Measurements from ENCODE around the gene GLCCI1. TPM values are rescaled to one million over a fixed set of nuclear protein-coding genes. Genes with fewer than 3 reads are reported as not detected.
"Not testable (repeated sequence)": the region's sequence is repeated elsewhere in the genome, so short reads cannot be mapped to it uniquely, and the experiment has no call there.

GLCCI1 gene
- total RNA-seq, 3 donors from 2014 or later: 5.9 to 6.1 (median 6.1) TPM

DNA sequence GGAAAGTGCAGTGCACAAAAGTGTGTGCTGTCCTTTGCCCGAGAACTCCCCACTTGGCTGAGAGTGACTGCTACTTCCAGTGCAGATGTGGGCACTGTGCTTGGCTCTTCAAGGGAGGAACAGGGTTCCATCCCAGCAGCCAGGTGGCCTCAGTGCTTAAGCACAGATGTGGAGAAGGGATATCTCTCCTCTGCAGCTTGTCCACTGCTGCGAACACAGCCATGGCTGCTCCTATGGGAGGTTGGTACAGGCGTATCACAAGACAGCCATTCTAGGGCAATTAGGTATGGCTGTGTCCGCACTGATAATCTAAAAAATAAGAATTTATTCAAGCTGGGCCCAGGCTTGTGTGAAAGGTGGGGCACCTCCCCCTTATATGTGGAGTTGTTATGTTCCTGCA, 66.6 kb downstream of the GLCCI1 start:
- H3K27me3 Mint-ChIP-seq (ENCODE audit: low read depth): no peaks in the 10 kb centered on the region
- peaks cover 14% of the 10 kb centered on the region for H3K4me1 Mint-ChIP-seq (ENCODE audit: low read depth)
- peaks cover 19% of the 10 kb centered on the region for H3K36me3 Mint-ChIP-seq (ENCODE audit: insufficient read depth)
- DNase-seq: no peak
- H3K9me3 Mint-ChIP-seq: no peaks in the 10 kb centered on the region
- H3K4me3 Mint-ChIP-seq: no peak overlapping the region
- ATAC-seq: peak in 1 of 2 donors; percentile 18

DNA sequence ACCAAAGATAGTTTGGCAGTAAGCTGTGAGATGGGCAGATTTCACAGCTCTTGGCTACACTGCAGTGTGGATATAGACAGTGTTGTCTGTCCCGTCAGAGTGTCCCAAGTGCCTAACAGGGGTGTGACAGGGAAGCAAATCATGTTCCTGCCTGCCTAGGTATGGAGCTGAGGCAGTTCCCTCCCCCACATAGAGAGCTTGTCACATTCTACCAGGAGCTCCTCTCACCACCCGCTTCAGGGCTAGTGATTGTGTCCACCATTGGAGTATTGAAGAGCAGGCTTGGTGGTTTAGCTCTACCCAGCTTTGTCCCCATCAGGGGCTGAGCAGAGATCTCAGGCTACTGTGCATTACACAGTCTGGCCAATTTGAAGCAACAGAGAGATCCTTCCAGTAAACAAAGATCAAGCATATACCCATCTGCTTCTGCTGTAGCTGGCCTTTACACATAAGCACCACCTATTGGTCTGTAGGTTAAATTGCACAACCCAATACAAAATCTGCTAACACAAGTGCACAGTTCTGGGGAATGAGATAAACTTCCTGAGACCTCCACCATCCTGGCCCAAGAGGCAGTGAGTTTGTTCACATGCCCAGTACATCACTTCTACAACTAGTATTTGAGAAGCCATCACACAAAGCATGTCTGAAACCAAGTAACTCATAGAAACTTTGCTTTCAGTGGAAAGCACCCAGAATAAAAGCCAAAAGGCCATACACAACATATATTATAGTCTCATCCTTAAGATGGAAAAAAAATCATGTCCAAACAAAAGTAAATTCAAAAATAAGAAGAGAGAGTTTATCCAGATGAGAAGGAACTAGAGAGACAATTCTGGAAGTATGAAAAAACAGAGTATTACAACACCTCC, 67.3 kb downstream of the GLCCI1 start:
- Mint-ChIP-seq H3K27me3 (ENCODE audit: low read depth) (no peaks in the 10 kb centered on the region), H3K9me3 (no peaks in the 10 kb centered on the region), H3K4me3 (no peak overlapping the region), H3K36me3 (ENCODE audit: insufficient read depth) (peaks cover 17% of the 10 kb centered on the region), H3K4me1 (ENCODE audit: low read depth) (peaks cover 20% of the 10 kb centered on the region)
- DNase-seq (no peak), ATAC-seq (peak; percentile 73 to 74)

- no peaks in the 10 kb centered on the region for H3K9me3 Mint-ChIP-seq
- peaks cover 18% of the 10 kb centered on the region for H3K36me3 Mint-ChIP-seq (ENCODE audit: insufficient read depth)
- no peak overlapping the region for H3K4me3 Mint-ChIP-seq
- H3K27me3 Mint-ChIP-seq (ENCODE audit: low read depth): no peaks in the 10 kb centered on the region
- no peak for ATAC-seq
- H3K4me1 Mint-ChIP-seq (ENCODE audit: low read depth): peaks cover 30% of the 10 kb centered on the region
- no peak for DNase-seq
Measured at GRCh38 chr7:8037151-8037550, 68.6 kb downstream of the GLCCI1 start.

- H3K27me3 Mint-ChIP-seq (ENCODE audit: low read depth): no peaks in the 10 kb centered on the region
- no peak overlapping the region for H3K4me3 Mint-ChIP-seq
- peaks cover 52% of the 10 kb centered on the region for H3K4me1 Mint-ChIP-seq (ENCODE audit: low read depth)
- no peaks in the 10 kb centered on the region for H3K9me3 Mint-ChIP-seq
- DNase-seq (no peak), ATAC-seq (peak; percentile 29 to 63)
- peaks cover 37% of the 10 kb centered on the region for H3K36me3 Mint-ChIP-seq (ENCODE audit: insufficient read depth)
Measured at GRCh38 chr7:8040768-8041369, 72.3 kb downstream of the GLCCI1 start.

DNA sequence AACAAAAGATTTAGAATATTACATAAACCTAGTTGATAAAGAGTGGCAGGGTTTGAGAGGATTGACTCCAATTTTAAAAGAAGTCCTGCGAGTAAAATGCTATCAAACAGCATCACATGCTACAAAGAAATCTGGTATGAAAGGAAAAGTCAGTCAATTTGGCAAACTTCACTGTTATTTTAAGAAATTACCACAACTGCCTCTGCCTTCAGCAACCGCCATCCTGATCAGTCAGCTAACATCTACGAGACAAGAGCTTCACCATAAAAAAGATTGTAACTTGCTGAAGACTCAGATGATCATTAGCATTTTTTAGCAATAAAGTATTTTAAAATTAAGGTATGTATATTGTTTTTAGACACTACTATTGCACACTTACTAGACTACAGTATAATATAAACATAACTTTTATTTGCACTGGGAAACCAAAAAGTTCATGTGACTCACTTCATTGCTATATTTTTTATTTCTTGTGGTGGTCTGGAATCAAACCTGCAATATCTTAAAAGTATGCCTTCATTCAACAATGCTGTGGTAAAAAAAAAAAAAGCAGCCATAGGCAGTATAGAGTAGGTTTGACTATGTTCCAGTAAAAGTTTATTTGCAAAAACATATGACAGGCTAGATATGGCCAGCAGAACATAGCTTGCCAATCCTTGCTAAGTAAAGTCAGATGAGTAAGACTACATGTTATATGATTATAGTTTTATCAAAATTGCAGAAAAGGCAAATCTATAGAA, 74.4 kb downstream of the GLCCI1 start:
- no peak overlapping the region for H3K4me3 Mint-ChIP-seq
- no peak for DNase-seq
- H3K9me3 Mint-ChIP-seq: no peaks in the 10 kb centered on the region
- no peak for ATAC-seq
- no peaks in the 10 kb centered on the region for H3K27me3 Mint-ChIP-seq (ENCODE audit: low read depth)
- H3K4me1 Mint-ChIP-seq (ENCODE audit: low read depth): peaks cover 64% of the 10 kb centered on the region
- H3K36me3 Mint-ChIP-seq (ENCODE audit: insufficient read depth): peaks cover 27% of the 10 kb centered on the region

- Mint-ChIP-seq H3K9me3 (no peaks in the 10 kb centered on the region), H3K4me3 (no peak overlapping the region), H3K4me1 (ENCODE audit: low read depth) (peaks cover 67% of the 10 kb centered on the region), H3K27me3 (ENCODE audit: low read depth) (no peaks in the 10 kb centered on the region), H3K36me3 (ENCODE audit: insufficient read depth) (peaks cover 30% of the 10 kb centered on the region)
- peak; percentile 43 to 53 for ATAC-seq
- DNase-seq: no peak
Measured at GRCh38 chr7:8044761-8045430, 76.3 kb downstream of the GLCCI1 start.

DNA sequence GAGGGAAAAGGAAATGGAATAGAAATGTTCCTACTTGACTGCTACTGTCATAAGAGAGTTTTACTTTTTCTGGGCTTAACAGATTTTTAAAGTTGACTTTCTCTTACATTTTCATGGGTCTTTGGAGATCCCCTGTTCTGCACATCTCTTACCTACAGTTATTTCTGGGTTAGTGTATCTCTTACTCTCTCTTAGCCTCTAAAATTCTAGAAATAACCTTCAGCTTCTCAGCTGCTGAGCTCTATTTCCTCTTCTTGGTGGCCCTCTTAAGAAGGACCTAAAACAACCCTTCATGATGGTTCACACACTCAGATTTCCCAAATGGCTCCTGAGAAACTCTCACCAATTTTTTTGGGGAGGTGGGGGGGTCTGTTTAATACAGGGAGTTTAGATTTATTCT, 79.5 kb downstream of the GLCCI1 start:
- DNase-seq; H3K27me3 Mint-ChIP-seq (ENCODE audit: low read depth); H3K9me3 Mint-ChIP-seq; H3K4me3 Mint-ChIP-seq; ATAC-seq: not testable (repeated sequence)
- Mint-ChIP-seq H3K4me1 (ENCODE audit: low read depth) (peaks cover 53% of the 10 kb centered on the region), H3K36me3 (ENCODE audit: insufficient read depth) (peaks cover 18% of the 10 kb centered on the region)

- peaks cover 8% of the 10 kb centered on the region for H3K36me3 Mint-ChIP-seq (ENCODE audit: insufficient read depth)
- no peak overlapping the region for H3K4me3 Mint-ChIP-seq
- no peaks in the 10 kb centered on the region for H3K27me3 Mint-ChIP-seq (ENCODE audit: low read depth)
- no peaks in the 10 kb centered on the region for H3K9me3 Mint-ChIP-seq
- ATAC-seq (no peak), DNase-seq (no peak)
- H3K4me1 Mint-ChIP-seq (ENCODE audit: low read depth): peaks cover 27% of the 10 kb centered on the region
Measured at GRCh38 chr7:8051373-8051772, 82.8 kb downstream of the GLCCI1 start.

DNA sequence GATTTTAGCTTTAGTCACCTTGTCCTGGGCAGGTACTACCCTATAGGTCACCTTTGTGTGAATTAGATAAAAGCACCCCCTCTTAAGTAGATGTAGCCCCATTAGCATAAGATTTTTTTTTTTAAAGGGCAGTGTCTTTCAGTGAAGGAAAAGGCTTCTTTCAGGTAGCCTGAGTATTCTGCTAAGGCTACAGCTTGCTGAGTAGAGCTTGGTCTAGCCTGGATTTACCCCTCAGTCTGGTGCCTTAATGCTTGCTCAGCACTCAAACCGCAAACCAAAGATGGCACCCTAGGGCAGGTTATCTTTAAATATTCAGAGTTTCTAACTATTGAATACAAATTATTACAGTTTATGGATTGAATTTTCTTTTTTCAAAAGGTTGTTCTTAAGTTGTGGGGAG, 83.4 kb downstream of the GLCCI1 start:
- H3K4me3 Mint-ChIP-seq: no peak overlapping the region
- no peak for DNase-seq
- no peaks in the 10 kb centered on the region for H3K27me3 Mint-ChIP-seq (ENCODE audit: low read depth)
- H3K36me3 Mint-ChIP-seq (ENCODE audit: insufficient read depth): peaks cover 9% of the 10 kb centered on the region
- no peak for ATAC-seq
- peaks cover 27% of the 10 kb centered on the region for H3K4me1 Mint-ChIP-seq (ENCODE audit: low read depth)
- no peaks in the 10 kb centered on the region for H3K9me3 Mint-ChIP-seq

- no peak for ATAC-seq
- Mint-ChIP-seq H3K4me3 (no peak overlapping the region), H3K27me3 (ENCODE audit: low read depth) (no peaks in the 10 kb centered on the region)
Measured at GRCh38 chr7:8052824-8053223, 84.2 kb downstream of the GLCCI1 start.

GRCh38 chr7:8056439-8056838, 87.8 kb downstream of the GLCCI1 start:
- no peaks in the 10 kb centered on the region for H3K9me3 Mint-ChIP-seq
- H3K4me3 Mint-ChIP-seq: no peak overlapping the region
- DNase-seq (no peak), ATAC-seq (no peak)
- peaks cover 15% of the 10 kb centered on the region for H3K4me1 Mint-ChIP-seq (ENCODE audit: low read depth)
- H3K27me3 Mint-ChIP-seq (ENCODE audit: low read depth): no peaks in the 10 kb centered on the region
- peaks cover 20% of the 10 kb centered on the region for H3K36me3 Mint-ChIP-seq (ENCODE audit: insufficient read depth)

More at GRCh38 chr7:8052824-8053223, 84.2 kb downstream of the GLCCI1 start:
- H3K9me3 Mint-ChIP-seq: no peaks in the 10 kb centered on the region
- peaks cover 9% of the 10 kb centered on the region for H3K36me3 Mint-ChIP-seq (ENCODE audit: insufficient read depth)
- peaks cover 28% of the 10 kb centered on the region for H3K4me1 Mint-ChIP-seq (ENCODE audit: low read depth)
- DNase-seq: no peak

DNA sequence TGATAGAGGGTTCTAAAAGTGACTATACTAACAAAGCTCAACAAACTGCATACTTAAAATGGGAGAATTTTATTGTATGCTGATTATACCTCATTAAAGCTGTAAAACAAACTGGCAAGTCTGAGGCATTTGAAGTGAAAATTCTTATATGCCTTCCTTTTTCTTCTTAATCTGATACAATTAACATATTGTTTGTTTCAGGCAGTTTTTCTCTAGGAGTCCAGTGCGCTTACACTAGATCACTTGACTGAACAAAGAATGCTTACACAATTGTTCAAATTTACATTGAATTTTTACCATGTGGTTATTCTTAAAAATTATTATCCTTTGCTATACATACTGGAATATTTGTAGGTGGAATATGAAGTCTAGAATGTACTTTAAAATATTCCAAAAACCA, 89.0 kb downstream of the GLCCI1 start:
- DNase-seq (no peak), ATAC-seq (no peak)
- Mint-ChIP-seq H3K27me3 (ENCODE audit: low read depth) (no peaks in the 10 kb centered on the region), H3K36me3 (ENCODE audit: insufficient read depth) (peaks cover 23% of the 10 kb centered on the region), H3K9me3 (no peaks in the 10 kb centered on the region), H3K4me1 (ENCODE audit: low read depth) (peaks cover 11% of the 10 kb centered on the region), H3K4me3 (no peak overlapping the region)

- ATAC-seq: no peak
Measured at GRCh38 chr7:8058322-8058721, 89.7 kb downstream of the GLCCI1 start.

GRCh38 chr7:8058852-8059251, 90.3 kb downstream of the GLCCI1 start:
- Mint-ChIP-seq H3K4me3 (no peak overlapping the region), H3K4me1 (ENCODE audit: low read depth) (peaks cover 15% of the 10 kb centered on the region), H3K36me3 (ENCODE audit: insufficient read depth) (peaks cover 33% of the 10 kb centered on the region), H3K27me3 (ENCODE audit: low read depth) (no peaks in the 10 kb centered on the region), H3K9me3 (no peaks in the 10 kb centered on the region)
- ATAC-seq (no peak), DNase-seq (no peak)

More at GRCh38 chr7:8058322-8058721, 89.7 kb downstream of the GLCCI1 start:
- Mint-ChIP-seq H3K4me3 (no peak overlapping the region), H3K4me1 (ENCODE audit: low read depth) (peaks cover 11% of the 10 kb centered on the region), H3K27me3 (ENCODE audit: low read depth) (no peaks in the 10 kb centered on the region), H3K36me3 (ENCODE audit: insufficient read depth) (peaks cover 29% of the 10 kb centered on the region), H3K9me3 (no peaks in the 10 kb centered on the region)
- DNase-seq: no peak
